Forelimb muscle (tissue), 1 donor: ENCODE results near the gene TIMM17A. TPM values are rescaled to one million over a fixed set of nuclear protein-coding genes. Genes with fewer than 3 reads are reported as not detected.

Experiments
- DNase-seq: peaks from one replicate; pipeline ENCODE4 v3.0.0-alpha.2; 2013; ENCODE audit warnings: low read depth
- polyA plus RNA-seq: library from polyadenylated mRNA; unstranded; fragments of 120-200 nt; gene quantifications from one replicate; pipeline ENCODE4 v1.2.1, GENCODE V29; 2013; ENCODE audit not compliant: insufficient read length

The TIMM17A gene
- polyA plus RNA-seq, 1 donor: 36.5 TPM

DNA sequence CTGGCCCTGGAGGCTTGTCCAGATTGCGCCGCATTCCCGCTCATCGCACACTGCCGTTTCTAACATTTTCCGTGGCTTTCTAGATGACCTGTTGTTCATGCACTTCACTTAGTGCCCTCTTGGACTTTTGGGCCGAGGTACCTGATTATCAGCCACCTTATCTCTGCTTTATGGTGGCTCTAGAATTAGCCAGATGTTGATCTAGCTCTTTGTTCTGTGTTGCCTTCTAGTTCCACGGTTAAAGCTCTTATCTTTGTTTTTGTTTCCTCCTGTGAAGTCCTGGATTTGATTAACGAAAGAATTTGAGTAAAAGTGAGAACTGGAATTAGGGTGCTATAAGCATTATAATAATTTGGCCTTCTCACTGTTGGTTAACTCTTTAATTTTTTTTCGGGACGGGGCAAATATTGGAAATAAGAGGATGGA, 28.1 kb downstream of the TIMM17A start:
- no peak for DNase-seq

GRCh38 chr1:201984446-201984845, 29.1 kb downstream of the TIMM17A start:
- DNase-seq: no peak

GRCh38 chr1:201985355-201985754, 30.1 kb downstream of the TIMM17A start:
- DNase-seq: no peak

- no peak for DNase-seq
These were observed 33.3 kb downstream of the TIMM17A start for GRCh38 chr1:201988601-201989000.

DNA sequence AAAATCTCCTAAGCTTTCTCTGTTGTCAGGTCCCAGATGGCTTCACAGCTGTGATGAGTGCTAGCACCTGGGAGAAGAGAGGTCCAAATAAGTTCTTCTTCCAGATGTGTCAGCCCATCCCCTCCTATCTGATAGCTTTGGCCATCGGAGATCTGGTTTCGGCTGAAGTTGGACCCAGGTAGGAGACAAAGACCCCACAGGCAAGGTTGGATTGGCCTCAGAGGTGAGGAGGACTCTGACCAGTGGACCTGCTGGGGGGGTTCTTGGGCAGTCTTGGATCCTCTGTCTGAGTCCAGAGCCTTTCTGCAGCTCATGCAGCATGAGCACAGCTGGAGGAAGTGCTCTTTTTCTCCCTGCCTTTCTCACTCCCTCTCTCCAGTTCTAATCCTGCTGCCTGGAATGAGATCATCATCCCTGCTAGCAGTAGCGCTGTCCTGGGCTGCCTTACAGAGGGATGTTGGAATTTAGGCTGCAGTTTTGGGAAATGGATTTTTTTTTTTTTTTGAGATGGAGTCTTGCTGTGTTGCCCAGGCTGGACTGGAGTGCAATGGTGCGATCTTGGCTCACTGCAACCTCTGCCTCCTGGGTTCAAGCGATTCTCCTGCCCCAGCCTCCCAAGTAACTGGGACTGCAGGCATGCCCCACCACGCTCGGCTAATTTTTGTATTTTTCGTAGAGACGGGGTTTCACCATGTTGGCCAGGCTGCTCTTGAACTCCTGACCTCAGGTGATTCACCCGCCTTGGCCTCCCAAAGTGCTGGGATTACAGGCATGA, 34.2 kb downstream of the TIMM17A start:
- DNase-seq: no peak

DNA sequence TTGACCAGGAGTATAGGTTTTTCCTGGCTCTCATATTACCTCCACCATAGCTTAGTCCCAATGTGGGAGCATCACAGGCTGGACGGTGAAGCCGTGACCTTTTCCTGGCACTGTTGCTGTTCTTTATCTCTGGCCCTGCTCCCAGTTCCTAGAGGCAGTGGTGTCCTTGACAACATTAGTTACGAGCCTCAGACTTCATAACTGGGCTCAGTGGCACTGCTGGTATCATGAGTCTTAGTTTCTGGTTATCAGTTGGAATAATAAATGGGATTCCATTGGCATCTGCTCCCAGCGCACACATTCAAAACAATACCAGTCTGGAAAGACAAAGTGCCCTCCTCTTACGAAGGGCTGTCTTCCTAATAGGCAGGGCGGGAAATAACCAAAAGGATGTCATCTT, 35.1 kb downstream of the TIMM17A start:
- no peak for DNase-seq

- DNase-seq: no peak
These were observed 44.4 kb downstream of the TIMM17A start for GRCh38 chr1:201999625-202000238.

DNA sequence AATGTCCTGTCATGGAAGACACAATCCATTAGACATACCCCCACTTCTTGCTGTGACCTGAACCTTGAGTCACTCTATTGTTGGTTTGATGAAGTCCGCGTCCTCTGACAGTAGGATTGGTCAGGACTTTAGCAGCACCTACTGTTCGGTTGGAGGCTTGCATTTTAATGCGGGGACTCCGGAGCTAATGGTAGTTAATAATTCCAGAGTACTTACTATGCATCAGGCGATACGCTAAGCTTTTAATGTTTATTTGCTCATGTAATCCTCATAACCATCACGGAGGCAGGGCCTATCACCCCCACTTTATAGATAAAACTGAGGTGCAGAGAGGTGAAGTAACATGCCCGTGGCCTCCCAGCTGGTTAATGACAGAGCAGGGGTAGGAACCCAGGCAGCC, 47.2 kb downstream of the TIMM17A start:
- no peak for DNase-seq

- no peak for DNase-seq
These were observed 49.4 kb downstream of the TIMM17A start for GRCh38 chr1:202004711-202005110.

DNA sequence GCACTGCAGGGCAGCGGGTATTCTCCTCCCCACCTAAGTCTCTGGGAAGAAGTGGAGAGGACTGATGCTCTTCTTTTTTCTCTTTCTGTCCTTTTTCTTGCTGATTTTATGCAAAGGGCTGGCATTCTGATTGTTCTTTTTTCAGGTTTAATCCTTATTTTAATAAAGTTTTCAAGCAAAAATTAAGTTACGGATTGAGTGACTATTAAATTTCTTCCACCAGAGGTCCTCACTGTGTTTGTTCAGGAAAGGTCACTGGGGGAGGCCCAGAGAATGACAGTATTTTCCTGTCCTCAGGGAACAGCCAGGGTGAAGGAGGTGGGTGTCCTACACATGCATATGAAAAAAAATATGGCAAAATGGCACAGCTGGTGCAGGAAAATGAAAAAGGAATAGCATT, 50.7 kb downstream of the TIMM17A start:
- no peak for DNase-seq

GRCh38 chr1:202007304-202007703, 52.0 kb downstream of the TIMM17A start:
- no peak for DNase-seq

- DNase-seq: no peak
These were observed 52.6 kb downstream of the TIMM17A start for GRCh38 chr1:202007805-202008489.

DNA sequence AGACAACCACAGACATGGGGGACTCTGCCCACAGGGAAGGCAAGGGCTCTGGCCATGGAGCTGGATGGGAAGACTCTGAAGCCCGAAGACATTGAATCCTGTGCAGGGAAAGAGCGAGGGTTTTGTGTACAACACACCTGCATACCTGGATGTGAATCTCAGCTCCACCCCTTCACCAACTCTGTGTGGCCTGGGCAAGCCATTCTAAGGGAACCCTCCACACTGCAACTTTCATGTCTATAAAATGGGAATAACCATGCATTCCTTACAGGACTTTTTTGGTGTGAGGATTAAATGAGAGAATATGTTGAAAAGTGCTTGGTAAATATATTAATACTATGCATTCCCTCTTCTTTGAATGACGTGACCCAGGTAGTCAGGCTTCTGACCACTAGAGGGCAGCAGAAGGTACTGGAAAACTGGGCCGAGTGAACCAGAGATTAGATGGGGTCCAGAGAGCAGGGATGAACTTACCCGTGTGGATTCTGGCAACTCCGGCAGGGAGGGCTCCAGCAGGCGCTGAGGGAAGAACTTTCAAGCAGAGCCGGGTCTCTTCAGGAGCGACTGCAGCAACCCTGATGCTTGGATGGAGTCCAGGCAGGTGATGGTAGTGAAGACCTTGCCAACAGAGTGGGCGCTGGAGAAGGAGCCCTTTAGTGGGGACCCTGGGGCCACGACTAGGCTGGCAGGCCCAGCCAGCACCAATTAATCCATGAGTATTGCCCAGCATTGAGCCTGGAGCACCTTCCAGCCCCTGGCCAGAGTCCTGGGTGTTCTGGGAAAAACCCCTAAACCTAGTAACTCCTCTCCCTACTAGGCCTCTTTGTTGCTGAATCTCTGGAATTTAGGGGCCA, 54.2 kb downstream of the TIMM17A start:
- DNase-seq: peak; percentile 58

DNA sequence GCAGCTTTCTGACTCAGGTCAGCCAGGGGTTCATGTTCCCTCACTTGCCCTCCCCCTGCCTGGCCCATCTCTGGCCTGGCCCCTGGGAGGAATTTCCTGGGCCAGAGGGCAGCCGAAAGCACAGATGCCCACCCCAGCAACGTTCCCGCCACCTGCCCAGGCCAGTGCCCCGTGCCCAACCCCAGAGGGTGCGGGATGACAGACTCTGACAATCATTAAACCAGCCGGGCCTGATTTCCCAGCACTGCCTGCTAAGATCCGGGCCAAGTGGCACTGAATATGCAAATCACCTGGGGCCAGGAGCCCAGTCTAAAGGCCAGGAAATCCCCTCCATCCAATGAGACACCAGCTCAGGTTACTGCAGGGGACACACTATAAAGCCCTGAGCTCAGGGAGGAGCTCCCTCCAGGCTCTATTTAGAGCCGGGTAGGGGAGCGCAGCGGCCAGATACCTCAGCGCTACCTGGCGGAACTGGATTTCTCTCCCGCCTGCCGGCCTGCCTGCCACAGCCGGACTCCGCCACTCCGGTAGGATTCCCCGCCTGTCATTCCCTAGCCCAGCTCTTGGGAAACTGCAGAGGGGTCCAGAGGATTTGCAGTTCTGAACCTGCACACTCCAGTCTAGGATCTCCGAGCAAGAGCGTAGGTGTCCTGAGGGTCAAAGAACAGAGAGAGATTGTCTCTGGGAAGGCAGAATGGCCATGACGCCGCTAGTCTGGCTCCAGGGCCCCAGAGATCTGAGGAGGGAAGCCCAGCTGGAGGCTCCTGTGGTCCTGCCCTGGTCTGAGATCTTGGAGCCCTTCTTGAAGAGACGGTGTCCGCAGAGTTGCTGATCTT, 55.1 kb downstream of the TIMM17A start, which contains the start of gene ELF3:
Gene ELF3 (plus strand): TSS at position 408 of the 836 bp plus-strand sequence. CDS start 550 bp downstream, outside the sequence.
- DNase-seq: no peak

- no peak for DNase-seq
These were observed 56.7 kb downstream of the TIMM17A start for GRCh38 chr1:202011994-202012393.

GRCh38 chr1:202012544-202013478, 57.5 kb downstream of the TIMM17A start:
- DNase-seq: no peak

DNA sequence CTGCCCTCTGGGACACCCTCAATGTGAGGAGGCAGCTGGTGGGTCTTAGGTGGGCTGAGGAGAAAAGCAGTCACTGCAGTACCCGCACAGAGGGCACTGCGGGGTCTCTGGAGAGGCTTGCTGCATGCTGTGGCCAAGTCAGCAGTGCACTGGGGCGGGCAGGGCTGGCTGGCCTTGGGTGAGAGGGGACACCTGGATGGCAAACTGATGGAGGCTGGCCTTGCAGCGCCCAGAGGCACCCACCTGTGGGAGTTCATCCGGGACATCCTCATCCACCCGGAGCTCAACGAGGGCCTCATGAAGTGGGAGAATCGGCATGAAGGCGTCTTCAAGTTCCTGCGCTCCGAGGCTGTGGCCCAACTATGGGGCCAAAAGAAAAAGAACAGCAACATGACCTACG, 58.3 kb downstream of the TIMM17A start:
- DNase-seq: no peak

DNA sequence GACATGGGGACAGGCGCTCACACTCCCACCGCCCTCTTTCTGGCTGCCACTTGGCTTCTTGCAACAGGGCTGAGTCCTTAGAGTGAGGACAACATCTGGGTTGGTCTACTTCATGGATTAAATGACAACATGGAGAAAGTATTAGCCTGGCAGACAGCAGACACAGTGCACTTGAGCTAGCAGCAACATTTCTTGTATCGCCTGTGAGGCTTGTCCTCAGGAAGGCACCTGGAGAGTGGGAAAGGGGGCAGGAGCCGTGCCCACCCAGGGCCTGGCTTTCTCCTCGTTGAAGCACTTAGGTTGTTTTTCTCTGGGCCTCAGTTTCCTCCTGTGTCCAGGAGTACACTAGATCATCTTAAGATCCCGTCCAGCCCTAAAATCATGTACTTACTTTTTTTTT, 58.8 kb downstream of the TIMM17A start:
- no peak for DNase-seq

- no peak for DNase-seq
These were observed 59.8 kb downstream of the TIMM17A start for GRCh38 chr1:202014915-202015661.
